ENCODE results near the gene ANAPC13. TPM values are rescaled to one million over a fixed set of nuclear protein-coding genes. Genes with fewer than 3 reads are reported as not detected.

ANAPC13 gene
- total and polyA plus RNA-seq, 10 donors, result 31.1 to 64.8 (median 50.3) TPM

GRCh38 chr3:134522541-134522940 lies 36.8 kb upstream of the ANAPC13 start:
- intact Hi-C loops (cut with DNase I; ENCODE audit: low total_unique reads), result no loop called here
- no peak overlapping the region for H3K4me3 ChIP-seq
- no peaks in the 10 kb centered on the region for H3K27me3 ChIP-seq (replicated peaks in 1 of 7)
- no peak overlapping the region for H3K27ac ChIP-seq
- no peak for DNase-seq
- TF ChIP-seq POLR2A (IDR thresholded peaks at IDR 0.05) (no peak), CTCF (IDR thresholded peaks at IDR 0.05 in 8 of 11, conservative IDR thresholded peaks at IDR 0.05 in 3 of 11) (no peak), POLR2AphosphoS5 (IDR thresholded peaks at IDR 0.05) (no peak)
- peaks cover 0 to 3% (median 1%) of the 10 kb centered on the region in 6 donors for H3K4me1 ChIP-seq
- 96 to 97% (median 97%) methylated on average over 6 of the region's 6 CpGs for WGBS, 5 donors
- H3K9me3 ChIP-seq, result peaks cover 19 to 81% (median 66%) of the 10 kb centered on the region in 8 donors
- H3K36me3 ChIP-seq, result peaks cover 0 to 62% (median 0%) of the 10 kb centered on the region in 6 donors

GRCh38 chr3:134517791-134518190 lies 32.0 kb upstream of the ANAPC13 start:
- Histone ChIP-seq H3K36me3 (peaks cover 0 to 41% (median 0%) of the 10 kb centered on the region in 6 donors), H3K9me3 (peaks cover 5 to 41% (median 29%) of the 10 kb centered on the region in 8 donors), H3K4me3 (no peak overlapping the region), H3K4me1 (peaks cover 0 to 11% (median 4%) of the 10 kb centered on the region in 6 donors), H3K27me3 (replicated peaks in 1 of 7) (no peaks in the 10 kb centered on the region), H3K27ac (peak overlapping the region in 1 of 8 donors; percentile 11)
- no peak for DNase-seq
- TF ChIP-seq POLR2A (IDR thresholded peaks at IDR 0.05) (no peak), CTCF (IDR thresholded peaks at IDR 0.05 in 8 of 11, conservative IDR thresholded peaks at IDR 0.05 in 3 of 11) (no peak), POLR2AphosphoS5 (IDR thresholded peaks at IDR 0.05) (no peak)
- intact Hi-C loops (cut with DNase I; ENCODE audit: low total_unique reads), result no loop called here

GRCh38 chr3:134516905-134517304 lies 31.1 kb upstream of the ANAPC13 start:
- Histone ChIP-seq H3K27me3 (replicated peaks in 1 of 7) (no peaks in the 10 kb centered on the region), H3K4me1 (peaks cover 0 to 11% (median 4%) of the 10 kb centered on the region in 6 donors), H3K4me3 (no peak overlapping the region), H3K36me3 (peaks cover 0 to 41% (median 3%) of the 10 kb centered on the region in 6 donors), H3K9me3 (peaks cover 0 to 32% (median 21%) of the 10 kb centered on the region in 8 donors), H3K27ac (peak overlapping the region in 1 of 8 donors; percentile 11)
- 60 to 78% (median 67%) methylated on average over 3 of the region's 3 CpGs for WGBS, 5 donors
- TF ChIP-seq POLR2AphosphoS5 (IDR thresholded peaks at IDR 0.05) (no peak), CTCF (IDR thresholded peaks at IDR 0.05 in 8 of 11, conservative IDR thresholded peaks at IDR 0.05 in 3 of 11) (no peak), POLR2A (IDR thresholded peaks at IDR 0.05) (no peak)
- intact Hi-C loops (cut with DNase I; ENCODE audit: low total_unique reads), result no loop called here
- DNase-seq, result no peak

- no peak for DNase-seq
- H3K4me3 ChIP-seq, result peak overlapping the region in 1 of 8 donors; percentile 6
- H3K27ac ChIP-seq, result peak overlapping the region in 4 of 8 donors; percentile 22 to 81 (median 66)
- intact Hi-C loops (cut with DNase I; ENCODE audit: low total_unique reads), result no loop called here
- TF ChIP-seq POLR2AphosphoS5 (IDR thresholded peaks at IDR 0.05), result no peak
- peaks cover 0 to 5% (median 0%) of the 10 kb centered on the region in 8 donors for H3K9me3 ChIP-seq
- WGBS, 5 donors, result 39 to 61% (median 47%) methylated on average over 2 of the region's 2 CpGs
- H3K4me1 ChIP-seq, result no peaks in the 10 kb centered on the region
- no peaks in the 10 kb centered on the region for H3K27me3 ChIP-seq (replicated peaks in 1 of 7)
- peaks cover 0 to 88% (median 24%) of the 10 kb centered on the region in 6 donors for H3K36me3 ChIP-seq
Measured at GRCh38 chr3:134511500-134511899, 25.7 kb upstream of the ANAPC13 start.
